ENCODE data around the gene SMARCE1. TPM values are rescaled to one million over a fixed set of nuclear protein-coding genes. Genes with fewer than 3 reads are reported as not detected.

The SMARCE1 gene
- total RNA-seq, 2 experiments from 2014 or later: 75.9 to 109 TPM

GRCh38 chr17:40579471-40579870 lies 68.1 kb downstream of the SMARCE1 start:
- no peak overlapping the region for H2AFZ ChIP-seq (ENCODE audit: low read length)
- H3K4me3 ChIP-seq (ENCODE audit: low read depth, low read length, poor library complexity, severe bottlenecking): no peak overlapping the region
- no peaks in the 10 kb centered on the region for H3K9me2 ChIP-seq (ENCODE audit: insufficient read depth, low read length)
- TF ChIP-seq EZH2phosphoT487 (IDR thresholded peaks at IDR 0.05; ENCODE audit: borderline replicate concordance, low read depth, low read length): no peak
- TF ChIP-seq, protein P1, sequence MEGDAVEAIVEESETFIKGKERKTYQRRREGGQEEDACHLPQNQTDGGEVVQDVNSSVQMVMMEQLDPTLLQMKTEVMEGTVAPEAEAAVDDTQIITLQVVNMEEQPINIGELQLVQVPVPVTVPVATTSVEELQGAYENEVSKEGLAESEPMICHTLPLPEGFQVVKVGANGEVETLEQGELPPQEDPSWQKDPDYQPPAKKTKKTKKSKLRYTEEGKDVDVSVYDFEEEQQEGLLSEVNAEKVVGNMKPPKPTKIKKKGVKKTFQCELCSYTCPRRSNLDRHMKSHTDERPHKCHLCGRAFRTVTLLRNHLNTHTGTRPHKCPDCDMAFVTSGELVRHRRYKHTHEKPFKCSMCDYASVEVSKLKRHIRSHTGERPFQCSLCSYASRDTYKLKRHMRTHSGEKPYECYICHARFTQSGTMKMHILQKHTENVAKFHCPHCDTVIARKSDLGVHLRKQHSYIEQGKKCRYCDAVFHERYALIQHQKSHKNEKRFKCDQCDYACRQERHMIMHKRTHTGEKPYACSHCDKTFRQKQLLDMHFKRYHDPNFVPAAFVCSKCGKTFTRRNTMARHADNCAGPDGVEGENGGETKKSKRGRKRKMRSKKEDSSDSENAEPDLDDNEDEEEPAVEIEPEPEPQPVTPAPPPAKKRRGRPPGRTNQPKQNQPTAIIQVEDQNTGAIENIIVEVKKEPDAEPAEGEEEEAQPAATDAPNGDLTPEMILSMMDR (conservative IDR thresholded peaks at IDR 0.05; ENCODE audit: low read length): no peak
- H3K27ac ChIP-seq (ENCODE audit: low read depth, low read length, poor library complexity, severe bottlenecking): no peak overlapping the region
- POLR2A ChIA-PET: no interaction called here
- CTCF ChIA-PET (ENCODE audit: unreplicated experiment): no interaction called here
- peaks cover 7% of the 10 kb centered on the region for H3K9me3 ChIP-seq (ENCODE audit: low read length)
- BruUV-seq (replicated peaks): no TSS peak
- no peak overlapping the region for H3K4me2 ChIP-seq (ENCODE audit: low read length)
- H4K20me1 ChIP-seq (ENCODE audit: insufficient read depth, low read length): no peaks in the 10 kb centered on the region
- no peak for DNase-seq (ENCODE audit: low spot score)
- H3K79me2 ChIP-seq (ENCODE audit: insufficient read depth, low read depth, low read length): no peaks in the 10 kb centered on the region
- peaks cover 14% of the 10 kb centered on the region for H3K4me1 ChIP-seq (ENCODE audit: insufficient read depth, low read length, poor library complexity, severe bottlenecking)
- no peaks in the 10 kb centered on the region for H3K36me3 ChIP-seq (ENCODE audit: insufficient read depth, low read length)
- intact Hi-C loops (cut with micrococcal nuclease; ENCODE audit: unreplicated experiment): no loop called here

DNA sequence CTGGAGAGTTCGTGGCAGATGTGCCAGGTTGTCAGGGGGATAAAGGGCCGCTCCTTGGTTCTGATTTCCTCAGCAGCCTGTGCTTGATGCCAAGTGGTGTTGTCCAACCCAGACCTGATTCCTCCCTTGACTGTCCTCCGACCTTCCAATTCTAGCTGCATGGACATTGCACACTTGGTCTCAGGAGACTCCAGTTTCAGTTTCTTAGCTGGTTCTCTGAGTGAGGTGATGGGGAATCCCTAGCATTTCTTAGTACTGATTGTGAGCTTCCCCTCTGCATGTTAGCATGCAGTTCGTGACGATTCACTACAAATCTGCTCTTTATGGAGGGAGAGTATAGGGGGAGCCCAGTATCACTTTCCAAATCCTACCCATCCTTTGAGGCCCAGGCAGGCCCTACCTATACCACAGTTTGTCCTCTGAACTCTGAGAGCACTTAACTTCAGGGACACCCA lies 70.0 kb downstream of the SMARCE1 start:
- no peak overlapping the region for H2AFZ ChIP-seq (ENCODE audit: low read length)
- peaks cover 14% of the 10 kb centered on the region for H3K9me3 ChIP-seq (ENCODE audit: low read length)
- intact Hi-C loops (cut with micrococcal nuclease; ENCODE audit: unreplicated experiment): no loop called here
- no peak for TF ChIP-seq EZH2phosphoT487 (IDR thresholded peaks at IDR 0.05; ENCODE audit: borderline replicate concordance, low read depth, low read length)
- TF ChIP-seq, protein P1 (conservative IDR thresholded peaks at IDR 0.05; ENCODE audit: low read length): no peak
- H3K27ac ChIP-seq (ENCODE audit: low read depth, low read length, poor library complexity, severe bottlenecking): no peak overlapping the region
- H3K36me3 ChIP-seq (ENCODE audit: insufficient read depth, low read length): no peaks in the 10 kb centered on the region
- DNase-seq (ENCODE audit: low spot score): no peak
- ChIA-PET CTCF (ENCODE audit: unreplicated experiment) (no interaction called here), POLR2A (no interaction called here)
- H3K4me2 ChIP-seq (ENCODE audit: low read length): no peak overlapping the region
- BruUV-seq (replicated peaks): no TSS peak
- H4K20me1 ChIP-seq (ENCODE audit: insufficient read depth, low read length): no peaks in the 10 kb centered on the region
- no peaks in the 10 kb centered on the region for H3K79me2 ChIP-seq (ENCODE audit: insufficient read depth, low read depth, low read length)
- no peak overlapping the region for H3K4me3 ChIP-seq (ENCODE audit: low read depth, low read length, poor library complexity, severe bottlenecking)
- H3K9me2 ChIP-seq (ENCODE audit: insufficient read depth, low read length): no peaks in the 10 kb centered on the region
- peaks cover 11% of the 10 kb centered on the region for H3K4me1 ChIP-seq (ENCODE audit: insufficient read depth, low read length, poor library complexity, severe bottlenecking)

DNA sequence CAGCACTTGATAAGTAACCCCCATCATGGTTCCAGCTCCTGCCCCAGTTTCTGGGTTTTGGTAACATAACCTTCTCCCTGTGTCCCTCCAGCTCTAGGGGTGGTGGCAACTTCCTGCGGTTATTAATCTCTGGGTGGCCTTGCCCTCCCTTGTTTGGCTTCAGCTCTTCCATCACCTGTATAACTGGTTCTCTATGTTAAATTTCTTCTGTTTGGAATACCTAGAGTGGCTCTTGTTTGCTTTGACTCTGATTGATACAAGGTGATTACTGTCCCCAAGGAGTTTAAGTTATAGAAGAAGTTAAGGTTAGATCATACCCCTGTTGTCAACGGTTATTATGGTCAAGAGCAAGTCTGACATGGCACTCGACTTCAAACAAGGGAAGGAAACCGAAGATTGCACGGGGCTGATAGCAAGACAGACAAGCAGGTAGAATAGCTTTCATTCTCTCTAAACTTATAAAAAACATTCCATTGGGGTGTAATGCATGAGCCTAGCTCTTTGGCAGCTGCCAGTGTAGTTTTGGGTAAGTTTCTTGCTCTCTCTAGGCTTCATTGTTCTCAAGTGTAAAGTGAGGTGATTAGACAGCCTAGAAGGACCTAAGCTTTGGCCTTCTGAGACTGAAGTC lies 71.4 kb downstream of the SMARCE1 start:
- intact Hi-C loops (cut with micrococcal nuclease; ENCODE audit: unreplicated experiment): no loop called here
- Histone ChIP-seq H3K9me3 (ENCODE audit: low read length) (peaks cover 20% of the 10 kb centered on the region), H2AFZ (ENCODE audit: low read length) (no peak overlapping the region), H3K27ac (ENCODE audit: low read depth, low read length, poor library complexity, severe bottlenecking) (no peak overlapping the region), H3K4me1 (ENCODE audit: insufficient read depth, low read length, poor library complexity, severe bottlenecking) (peaks cover 4% of the 10 kb centered on the region), H3K36me3 (ENCODE audit: insufficient read depth, low read length) (no peaks in the 10 kb centered on the region), H4K20me1 (ENCODE audit: insufficient read depth, low read length) (no peaks in the 10 kb centered on the region), H3K4me3 (ENCODE audit: low read depth, low read length, poor library complexity, severe bottlenecking) (no peak overlapping the region), H3K9me2 (ENCODE audit: insufficient read depth, low read length) (no peaks in the 10 kb centered on the region), H3K79me2 (ENCODE audit: insufficient read depth, low read depth, low read length) (no peaks in the 10 kb centered on the region), H3K4me2 (ENCODE audit: low read length) (no peak overlapping the region)
- ChIA-PET POLR2A (interaction anchor here (1.0 kb wide), 1 partner anchor 8 kb away, joined by 4 read pairs; no protein-coding TSS in a partner anchor), CTCF (ENCODE audit: unreplicated experiment) (interaction anchor here (0.5 kb wide), 1 partner anchor 1149 kb away, joined by 9 read pairs; no protein-coding TSS in a partner anchor)
- no TSS peak for BruUV-seq (replicated peaks)
- DNase-seq (ENCODE audit: low spot score): no peak
- TF ChIP-seq, protein P1 (conservative IDR thresholded peaks at IDR 0.05; ENCODE audit: low read length): no peak
- TF ChIP-seq EZH2phosphoT487 (IDR thresholded peaks at IDR 0.05; ENCODE audit: borderline replicate concordance, low read depth, low read length): no peak
